GM23338 (cell line): ENCODE data around the gene CNN3.

Experiments
- CTCF ChIP-seq, 2 experiments: fragments of 200-600 bp in 1 of 2; sonication (generic) in 1 of 2; conservative IDR thresholded peaks; 2 replicates each; pipeline versions ENCODE4 v1.5.1 to v1.6.1; 2016 to 2017; ENCODE audit warnings: antibody characterized with exemption in 2 of 2, low read depth in 2 of 2, mild to moderate bottlenecking in 2 of 2, moderate library complexity in 1 of 2
- EZH2 ChIP-seq: fragments of 200-600 bp; sonication (generic); IDR thresholded peaks from one replicate; pipeline ENCODE4 v1.8.0; 2017; ENCODE audit warnings: antibody characterized with exemption, mild to moderate bottlenecking, low read depth; ENCODE audit not compliant: unreplicated experiment
- JUNB ChIP-seq: IDR thresholded peaks from one replicate; pipeline ENCODE4 v1.6.1; 2016; ENCODE audit warnings: antibody characterized with exemption; ENCODE audit not compliant: unreplicated experiment
- POLR2AphosphoS5 ChIP-seq: IDR thresholded peaks from 2 replicates; pipeline ENCODE4 v1.6.1; 2016; ENCODE audit warnings: antibody characterized with exemption, low read depth
- TF ChIP-seq, protein P1 (sequence below): IDR thresholded peaks from one replicate; pipeline ENCODE4 v1.6.1; 2018; ENCODE audit warnings: antibody characterized with exemption; ENCODE audit not compliant: unreplicated experiment

- no peak for TF ChIP-seq CTCF (conservative IDR thresholded peaks at IDR 0.05; ENCODE audit: low read depth in 2 of 2)
- TF ChIP-seq POLR2AphosphoS5, result no peak
- TF ChIP-seq JUNB, result no peak
- no peak for TF ChIP-seq EZH2
- TF ChIP-seq, protein P1, sequence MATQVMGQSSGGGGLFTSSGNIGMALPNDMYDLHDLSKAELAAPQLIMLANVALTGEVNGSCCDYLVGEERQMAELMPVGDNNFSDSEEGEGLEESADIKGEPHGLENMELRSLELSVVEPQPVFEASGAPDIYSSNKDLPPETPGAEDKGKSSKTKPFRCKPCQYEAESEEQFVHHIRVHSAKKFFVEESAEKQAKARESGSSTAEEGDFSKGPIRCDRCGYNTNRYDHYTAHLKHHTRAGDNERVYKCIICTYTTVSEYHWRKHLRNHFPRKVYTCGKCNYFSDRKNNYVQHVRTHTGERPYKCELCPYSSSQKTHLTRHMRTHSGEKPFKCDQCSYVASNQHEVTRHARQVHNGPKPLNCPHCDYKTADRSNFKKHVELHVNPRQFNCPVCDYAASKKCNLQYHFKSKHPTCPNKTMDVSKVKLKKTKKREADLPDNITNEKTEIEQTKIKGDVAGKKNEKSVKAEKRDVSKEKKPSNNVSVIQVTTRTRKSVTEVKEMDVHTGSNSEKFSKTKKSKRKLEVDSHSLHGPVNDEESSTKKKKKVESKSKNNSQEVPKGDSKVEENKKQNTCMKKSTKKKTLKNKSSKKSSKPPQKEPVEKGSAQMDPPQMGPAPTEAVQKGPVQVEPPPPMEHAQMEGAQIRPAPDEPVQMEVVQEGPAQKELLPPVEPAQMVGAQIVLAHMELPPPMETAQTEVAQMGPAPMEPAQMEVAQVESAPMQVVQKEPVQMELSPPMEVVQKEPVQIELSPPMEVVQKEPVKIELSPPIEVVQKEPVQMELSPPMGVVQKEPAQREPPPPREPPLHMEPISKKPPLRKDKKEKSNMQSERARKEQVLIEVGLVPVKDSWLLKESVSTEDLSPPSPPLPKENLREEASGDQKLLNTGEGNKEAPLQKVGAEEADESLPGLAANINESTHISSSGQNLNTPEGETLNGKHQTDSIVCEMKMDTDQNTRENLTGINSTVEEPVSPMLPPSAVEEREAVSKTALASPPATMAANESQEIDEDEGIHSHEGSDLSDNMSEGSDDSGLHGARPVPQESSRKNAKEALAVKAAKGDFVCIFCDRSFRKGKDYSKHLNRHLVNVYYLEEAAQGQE, result no peak
These were observed 39.1 kb upstream of the CNN3 start for GRCh38 chr1:94966033-94966432.
